Hindlimb muscle (tissue), 1 donor: ENCODE data around the gene CAMK2B. TPM values are rescaled to one million over a fixed set of nuclear protein-coding genes. Genes with fewer than 3 reads are reported as not detected.
"Not testable (repeated sequence)": the region's sequence is repeated elsewhere in the genome, so short reads cannot be mapped to it uniquely, and the experiment has no call there.

Experiments used
- DNase-seq: peaks from one replicate; pipeline ENCODE4 v3.0.0-alpha.2; 2013
- polyA plus RNA-seq: library from polyadenylated mRNA; unstranded; fragments of 120-200 nt; gene quantifications from one replicate; pipeline ENCODE4 v1.2.1, GENCODE V29; 2013; ENCODE audit not compliant: insufficient read length

CAMK2B gene
- polyA plus RNA-seq, 1 donor: 17.7 TPM

DNA sequence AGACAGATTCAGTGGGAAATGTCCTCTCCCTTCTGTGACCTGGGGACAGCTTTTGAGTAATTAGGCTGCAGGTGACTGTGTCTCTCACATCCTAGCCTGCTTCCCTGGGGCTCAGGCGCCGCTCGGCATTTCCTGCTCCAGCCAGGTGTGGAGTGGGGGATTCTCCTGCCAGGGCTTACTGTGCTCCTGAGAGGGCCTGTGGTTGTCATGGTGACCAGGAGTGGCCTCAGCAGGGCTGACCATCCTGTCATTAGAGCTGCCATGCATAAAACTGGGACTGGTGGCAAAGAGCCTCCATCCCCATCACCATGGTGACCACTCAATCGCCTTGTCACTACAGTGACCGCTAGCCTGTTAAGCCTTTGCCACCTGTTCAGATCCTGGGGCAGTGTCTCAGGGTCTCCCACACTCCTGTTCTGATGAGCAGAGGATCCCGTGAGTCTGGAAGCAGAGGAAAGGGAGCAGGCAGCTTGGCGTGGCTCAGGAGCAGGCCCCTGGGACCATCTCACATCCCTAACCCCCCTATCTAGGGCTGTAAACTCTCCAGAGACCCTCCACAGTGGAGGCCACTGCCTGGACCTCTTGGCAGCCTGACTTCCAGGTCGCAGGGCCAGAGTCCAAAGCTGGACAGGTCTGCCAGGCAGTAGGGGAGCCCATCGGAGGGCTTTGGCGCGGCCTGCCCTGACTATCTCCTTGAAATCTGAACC lies 136.0 kb downstream of the CAMK2B start, which contains the start of gene GCK:
GCK (minus strand) TSS at position 154 of the 707 bp plus-strand sequence. CDS start 486 bp downstream, outside the sequence.
- DNase-seq: no peak

DNA sequence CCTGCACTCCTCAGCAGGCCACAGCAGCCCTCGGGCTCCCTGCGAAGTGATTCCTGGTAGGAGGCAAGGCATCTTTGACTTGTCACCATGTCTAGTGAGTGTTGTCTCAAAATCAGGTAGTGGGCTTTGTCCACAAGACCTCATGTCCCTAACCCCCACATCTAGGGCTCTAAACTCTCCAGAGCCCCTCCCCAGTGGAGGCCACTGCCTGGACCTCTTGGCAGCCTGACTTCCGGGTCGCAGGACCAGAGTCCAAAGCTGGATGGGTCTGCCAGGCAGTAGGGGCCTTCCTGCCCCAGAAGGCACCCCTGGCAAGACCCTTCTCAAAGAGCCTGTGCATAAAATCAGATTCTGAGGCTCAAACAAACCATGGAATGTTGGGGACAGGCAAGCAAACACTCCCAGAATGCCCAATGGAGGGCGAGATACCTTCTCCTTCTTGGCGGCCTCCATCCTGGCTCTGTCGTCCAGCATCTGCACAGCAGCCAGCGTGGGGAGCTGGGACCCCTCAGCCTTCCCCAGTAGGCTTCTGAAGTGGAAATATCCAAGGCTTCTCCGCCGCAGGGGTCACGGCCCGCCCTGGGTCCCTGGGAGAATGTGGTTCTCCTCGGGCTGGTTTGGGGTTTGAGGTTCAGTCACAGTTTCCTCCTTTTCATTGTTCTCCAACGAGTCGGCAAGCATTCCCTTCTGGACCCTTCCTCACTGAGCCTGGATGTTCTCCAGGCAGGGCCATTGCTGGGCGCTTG lies 136.7 kb downstream of the CAMK2B start:
- no peak for DNase-seq

DNA sequence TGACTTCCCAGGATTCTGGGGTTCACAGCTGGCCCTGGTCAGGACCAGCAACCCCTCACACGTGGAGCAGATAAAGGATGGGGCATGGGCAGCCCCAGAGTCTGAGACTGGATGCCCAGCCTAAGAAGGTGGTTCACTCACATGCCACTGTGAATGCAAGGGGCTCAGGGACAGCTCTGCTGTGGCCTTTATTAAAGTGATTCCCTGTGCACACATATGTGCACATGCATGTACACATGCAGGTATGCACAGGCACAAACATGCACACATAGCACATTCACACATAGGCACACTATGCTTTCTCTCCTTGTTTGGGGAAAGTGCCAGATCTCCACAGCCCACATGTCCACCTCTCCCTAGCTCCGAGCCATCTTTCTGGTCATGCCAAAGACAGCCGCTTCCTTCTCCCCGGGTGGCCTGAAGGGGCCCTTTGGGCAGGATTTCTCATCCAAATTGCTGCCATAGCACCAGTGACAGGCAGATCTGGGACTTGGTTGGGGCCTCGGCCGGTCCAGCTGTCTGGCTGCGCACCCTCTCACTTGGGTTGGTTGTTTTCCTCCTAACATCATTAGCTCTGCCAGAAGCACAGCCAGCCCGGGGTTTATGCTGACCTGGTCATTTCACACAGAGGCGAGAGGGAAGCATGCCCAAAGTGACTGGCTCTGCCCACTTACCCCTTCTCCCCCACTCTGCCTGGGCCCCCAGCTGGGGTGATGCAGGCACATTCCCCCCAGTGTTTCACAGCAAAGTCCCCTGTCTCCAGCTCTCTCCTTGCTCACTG lies 137.6 kb downstream of the CAMK2B start:
- no peak for DNase-seq

DNA sequence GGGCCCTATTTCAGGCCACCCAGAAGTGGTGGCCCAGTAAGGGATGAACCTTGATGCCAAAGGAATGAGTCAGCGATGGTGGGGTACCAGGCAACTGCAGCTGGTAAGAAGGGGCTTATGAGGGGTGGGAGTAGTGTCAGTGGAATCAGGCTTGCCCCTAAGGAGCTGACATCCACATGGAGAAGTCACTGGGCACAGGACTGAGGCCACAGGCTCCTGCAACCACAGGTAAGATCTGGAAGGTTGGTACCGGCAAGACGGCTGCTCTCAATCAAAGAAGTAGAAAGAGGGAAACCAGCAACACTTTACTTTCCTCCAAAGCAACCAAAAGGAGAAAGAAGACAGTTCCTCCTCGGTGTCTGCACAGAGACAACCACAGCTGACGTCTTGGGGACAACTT lies 138.7 kb downstream of the CAMK2B start:
- DNase-seq: no peak

DNA sequence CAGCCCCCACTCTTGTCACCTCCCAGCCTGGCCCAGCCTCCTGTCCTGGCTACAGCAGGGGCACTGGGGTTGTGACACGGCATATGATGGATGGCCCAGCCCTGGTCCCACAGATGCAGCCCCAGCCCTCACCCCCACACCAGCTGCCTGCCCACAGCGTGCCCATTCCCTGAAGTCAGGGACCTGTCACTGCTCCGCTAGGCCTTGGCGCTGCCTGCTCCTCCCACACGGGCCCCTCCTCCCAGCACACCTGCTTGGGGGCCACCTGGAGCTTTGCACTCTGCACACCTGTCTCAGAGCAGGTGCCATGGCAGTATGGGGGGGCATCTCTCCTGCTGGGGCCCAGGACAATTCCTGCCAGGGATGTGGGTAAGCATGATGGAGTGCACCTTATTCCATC lies 139.7 kb downstream of the CAMK2B start:
- DNase-seq: no peak

DNA sequence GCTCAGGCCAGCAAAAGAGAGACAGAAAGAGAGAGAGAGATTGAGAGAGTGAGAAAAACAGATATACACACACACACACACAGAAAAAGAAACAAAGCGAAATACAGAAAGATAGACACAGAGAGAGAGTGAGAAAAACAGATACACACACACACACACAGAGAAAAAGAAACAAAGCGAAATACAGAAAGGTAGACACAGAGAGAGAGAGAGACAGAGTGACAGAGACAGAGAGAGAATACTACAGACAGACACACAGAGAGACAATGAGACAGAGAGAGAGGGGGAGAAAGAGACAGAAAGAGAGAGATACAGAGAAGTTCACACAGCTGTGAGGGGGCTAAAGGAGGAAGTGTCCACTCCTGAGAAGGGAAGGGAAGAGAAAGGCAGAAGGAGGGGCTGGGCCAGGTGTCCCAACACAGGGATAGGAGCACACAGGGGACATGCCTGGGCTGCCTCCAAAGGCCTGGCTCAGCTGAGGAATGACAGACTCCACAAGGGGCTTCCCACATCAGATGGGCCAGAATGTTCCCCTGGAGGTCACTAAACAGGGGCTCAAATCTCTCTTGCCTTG lies 140.4 kb downstream of the CAMK2B start:
- DNase-seq: no peak

DNA sequence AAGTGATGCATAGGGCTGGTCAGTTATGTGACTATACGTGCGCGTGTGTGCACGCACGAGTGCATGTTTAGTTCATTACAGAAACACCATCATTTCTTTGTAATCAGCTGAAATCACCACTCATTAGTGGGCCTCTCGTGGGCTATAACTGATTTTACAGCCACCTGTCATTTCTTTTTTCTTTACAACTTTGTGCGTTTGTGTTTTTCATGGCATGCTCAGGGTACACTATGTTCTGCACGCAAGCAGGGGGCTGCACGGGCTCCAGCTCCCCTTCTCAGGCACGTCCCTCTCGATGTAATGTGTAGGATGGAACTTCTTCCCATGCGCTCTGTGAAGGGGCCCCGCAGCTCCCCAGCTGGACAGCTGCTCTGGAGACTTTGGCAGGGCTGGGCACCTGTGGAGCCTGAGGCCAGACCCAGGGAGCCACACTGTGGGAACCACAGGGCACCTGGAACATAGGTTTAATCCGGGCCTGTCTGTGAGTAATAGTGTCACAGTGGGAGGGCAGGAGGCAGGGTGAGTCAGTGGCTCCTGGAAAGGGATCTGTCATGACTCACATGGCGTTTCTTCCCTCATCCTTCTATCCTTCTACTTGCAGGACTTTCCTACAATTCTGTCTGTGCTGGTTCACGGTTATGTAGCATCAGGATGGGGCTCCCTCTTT lies 141.1 kb downstream of the CAMK2B start:
- DNase-seq: no peak

DNA sequence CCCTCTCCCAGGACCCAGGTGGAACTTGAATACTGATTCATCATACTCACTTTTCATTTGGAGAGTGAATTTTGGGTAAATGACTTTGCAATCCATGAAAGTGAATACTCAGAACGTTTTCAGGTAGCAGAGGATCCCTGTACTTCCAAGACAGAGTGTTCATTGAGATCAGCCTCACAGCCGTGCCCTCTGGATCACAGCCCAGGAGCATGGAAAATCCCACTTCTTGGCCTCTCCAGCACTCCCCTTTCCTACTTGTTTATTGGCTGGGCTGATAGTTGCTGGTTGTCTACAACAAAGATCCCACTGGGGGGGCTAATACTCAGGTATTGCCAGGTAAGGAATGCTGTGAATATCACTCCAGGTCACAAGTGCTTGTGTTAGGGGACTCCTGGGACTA lies 142.0 kb downstream of the CAMK2B start:
- no peak for DNase-seq

DNA sequence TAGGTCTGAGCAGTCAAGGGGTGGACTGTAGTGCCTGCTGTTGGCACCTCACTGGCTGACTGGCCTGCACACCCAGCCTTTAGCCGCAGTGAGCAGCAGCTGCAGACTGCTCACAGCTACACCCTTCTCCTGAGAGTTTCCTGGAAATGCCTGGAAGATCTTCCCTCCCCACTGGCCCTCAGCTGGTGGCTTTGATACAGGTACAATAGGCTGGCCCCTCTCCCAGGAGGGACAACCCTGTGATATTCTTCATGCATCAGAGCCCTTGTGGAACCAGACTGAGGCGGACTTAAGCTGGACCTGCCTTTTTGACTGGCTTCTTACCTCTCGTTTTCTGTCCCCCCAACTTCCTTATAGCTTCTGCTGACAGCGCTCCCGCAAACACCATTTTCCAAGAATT lies 142.6 kb downstream of the CAMK2B start:
- DNase-seq: no peak

DNA sequence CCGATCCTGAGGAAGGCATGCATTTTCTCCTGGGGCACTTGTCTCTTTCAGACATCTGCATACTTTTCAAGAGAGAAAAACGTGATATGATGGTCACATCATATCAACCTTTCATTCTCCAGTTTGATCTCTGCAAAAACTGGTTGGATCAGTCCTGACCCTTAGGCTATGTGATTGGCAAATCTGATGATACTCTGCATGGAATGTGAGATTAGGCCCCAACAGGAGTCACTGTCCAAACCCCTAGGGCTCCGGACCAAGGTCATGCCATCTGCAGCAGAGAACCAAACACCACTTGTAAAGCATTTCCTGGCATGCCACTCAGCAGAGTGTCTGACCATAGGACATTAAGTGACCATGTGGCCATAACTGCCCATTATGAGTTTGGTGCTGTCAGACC lies 144.8 kb downstream of the CAMK2B start:
- DNase-seq: no peak

DNA sequence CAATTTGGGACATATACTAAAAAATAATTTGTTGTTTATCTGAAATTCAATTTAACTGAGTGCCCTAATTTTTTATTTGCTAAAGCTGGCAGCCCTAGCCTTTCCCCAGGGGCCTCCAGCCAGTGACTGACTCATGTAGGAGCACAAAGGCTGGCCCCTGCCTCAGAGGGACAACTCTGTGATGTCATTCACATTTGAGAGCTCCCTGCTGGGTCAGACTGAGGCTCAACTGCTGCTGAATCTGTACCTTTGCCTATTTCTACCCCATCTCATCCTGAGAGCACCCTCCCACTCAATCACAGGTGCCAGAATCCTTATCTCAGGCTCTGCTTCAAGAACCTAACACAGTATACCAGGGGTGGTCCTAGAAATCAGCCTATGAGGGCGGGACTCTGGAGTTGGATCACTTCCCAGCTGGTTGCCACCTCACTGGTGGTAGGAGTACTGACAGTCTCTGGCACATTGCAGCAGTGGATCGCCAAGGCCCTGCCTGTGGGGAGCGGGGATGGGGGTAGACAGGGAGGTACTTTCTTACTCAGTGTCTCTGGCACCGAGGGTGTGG lies 147.7 kb downstream of the CAMK2B start:
- DNase-seq: no peak

DNA sequence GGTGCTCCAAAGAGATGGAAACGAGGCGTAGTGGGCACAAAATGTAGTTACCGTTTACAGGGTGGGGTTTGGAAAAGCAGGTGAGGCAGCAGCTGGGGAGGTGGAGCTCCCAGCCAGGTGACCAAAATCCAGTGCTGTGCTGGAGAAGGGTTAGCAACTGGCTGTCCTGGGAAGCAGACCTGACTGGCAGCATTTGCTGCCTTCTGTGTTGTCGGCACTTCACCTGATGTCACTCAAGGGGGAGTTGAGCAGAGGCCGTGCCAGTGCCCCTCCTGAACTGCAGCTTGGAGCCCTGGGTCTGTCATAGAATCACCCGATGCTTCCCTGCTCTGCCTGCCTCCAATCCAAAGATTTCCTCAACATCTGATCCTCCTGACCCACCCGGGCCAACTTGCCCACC lies 148.9 kb downstream of the CAMK2B start:
- no peak for DNase-seq

DNA sequence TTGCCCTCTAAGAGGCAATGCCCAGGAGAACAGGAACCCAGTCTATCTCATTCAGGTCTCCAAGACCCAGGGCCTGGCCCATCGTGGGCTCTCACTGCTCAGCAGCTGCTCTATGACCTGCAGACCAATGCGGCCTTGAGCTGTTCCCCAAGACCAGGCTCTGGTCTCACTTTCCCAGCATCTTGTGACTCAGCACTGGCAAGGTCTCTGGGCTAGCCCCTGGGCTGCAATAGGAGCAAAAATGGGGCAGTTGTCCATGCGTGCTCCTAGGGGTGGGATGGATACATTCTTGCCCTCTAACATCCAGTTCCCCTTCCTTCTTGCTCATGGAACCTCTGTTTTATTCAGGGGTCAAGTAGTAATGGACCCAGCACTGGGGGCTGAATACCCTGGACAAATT lies 149.7 kb downstream of the CAMK2B start:
- no peak for DNase-seq

DNA sequence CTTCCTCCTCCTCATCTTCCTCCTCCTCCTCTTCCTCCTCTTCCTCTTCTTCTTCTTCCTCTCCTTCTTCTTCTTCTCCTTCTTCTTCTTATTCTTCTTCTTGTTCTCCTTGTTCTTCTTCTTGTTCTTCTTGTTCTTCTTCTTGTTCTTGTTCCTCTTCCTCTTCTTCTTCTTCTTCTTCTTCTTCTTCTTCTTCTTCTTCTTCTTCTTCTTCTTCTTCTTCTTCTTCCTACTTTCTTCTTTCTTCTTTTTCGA lies 150.8 kb downstream of the CAMK2B start:
- DNase-seq: not testable (repeated sequence)

DNA sequence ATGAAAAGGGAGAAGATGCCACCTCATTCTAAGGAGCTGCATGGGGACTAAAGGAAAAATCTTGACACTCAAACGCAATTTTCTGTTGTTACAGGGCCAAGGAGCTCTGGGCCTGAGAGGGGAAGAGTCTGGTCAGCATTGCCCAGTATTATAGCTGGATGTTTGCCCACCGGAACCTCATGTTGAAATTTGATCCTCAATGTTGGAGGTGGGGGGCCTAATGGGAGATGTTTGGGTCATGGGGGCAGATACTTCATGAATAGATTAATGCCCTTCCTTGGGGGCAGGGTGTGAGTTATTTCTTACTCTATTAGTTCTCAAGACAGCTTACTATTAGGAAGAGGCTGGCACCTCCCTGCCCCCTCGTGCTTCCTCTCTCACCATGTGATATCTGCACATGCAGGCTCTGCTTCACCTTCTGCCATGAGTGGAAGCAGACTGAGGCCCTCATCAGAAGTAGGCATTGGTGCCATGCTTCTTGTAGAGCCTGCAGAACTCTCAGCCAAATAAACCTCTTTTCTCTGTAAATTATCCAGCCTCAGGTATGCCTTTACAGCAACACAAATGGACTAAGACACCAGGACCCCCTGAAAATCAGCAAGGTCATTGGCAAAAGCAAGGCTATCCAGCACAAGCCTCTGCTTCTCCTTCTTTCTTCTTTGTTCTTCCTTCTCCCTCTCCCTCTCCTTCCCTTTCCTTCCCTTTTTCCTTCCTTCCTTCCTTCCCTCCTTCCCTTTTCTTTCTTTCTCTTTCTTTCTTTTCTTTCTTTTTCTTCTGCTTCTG lies 151.3 kb downstream of the CAMK2B start:
- DNase-seq: no peak

DNA sequence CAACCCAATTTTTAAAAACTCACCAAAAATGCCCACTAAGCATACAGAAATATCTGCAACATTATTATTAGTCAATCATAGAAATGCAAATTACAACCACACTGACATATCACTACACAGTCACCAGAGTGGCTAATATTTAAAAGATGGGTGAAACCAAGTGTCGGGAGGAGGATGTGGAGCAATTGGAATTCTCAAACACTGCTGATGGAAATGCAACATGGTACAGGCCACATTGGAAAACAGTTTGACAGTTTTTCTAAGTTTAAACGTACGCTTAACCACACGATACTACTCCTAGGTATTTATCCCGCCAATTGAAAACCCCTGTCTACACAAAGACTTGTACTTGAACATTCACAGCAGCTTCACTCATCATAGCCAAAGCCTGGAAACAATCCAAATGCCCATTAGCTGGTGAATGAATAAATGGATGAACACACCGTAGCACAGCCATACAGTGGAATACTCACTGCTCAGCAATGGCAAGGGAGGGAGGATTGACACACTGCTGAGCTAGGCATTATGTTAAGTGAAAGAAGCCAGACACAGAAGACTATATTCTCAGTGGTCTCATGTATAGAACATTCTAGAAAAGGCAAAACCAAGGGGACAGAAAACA lies 152.5 kb downstream of the CAMK2B start:
- DNase-seq: no peak

DNA sequence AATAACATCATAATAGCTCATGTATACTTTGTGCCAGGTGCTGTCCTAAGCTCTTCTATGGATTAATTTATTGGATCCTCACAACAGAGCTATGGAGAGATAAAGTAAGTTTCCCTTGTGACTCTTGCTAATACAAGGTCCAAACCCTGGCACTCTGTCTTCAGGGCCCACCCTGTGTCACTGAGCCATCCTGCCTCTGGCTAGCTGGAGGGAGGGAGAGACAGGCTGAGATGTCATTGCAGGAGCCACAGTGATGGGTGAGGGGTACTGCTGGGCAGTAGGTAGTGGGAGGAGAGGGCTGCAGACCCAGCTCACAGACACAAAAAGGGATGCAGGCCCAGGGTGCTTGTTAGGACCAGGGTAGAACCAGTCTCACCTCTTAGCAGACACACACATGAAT lies 153.0 kb downstream of the CAMK2B start:
- DNase-seq: no peak

DNA sequence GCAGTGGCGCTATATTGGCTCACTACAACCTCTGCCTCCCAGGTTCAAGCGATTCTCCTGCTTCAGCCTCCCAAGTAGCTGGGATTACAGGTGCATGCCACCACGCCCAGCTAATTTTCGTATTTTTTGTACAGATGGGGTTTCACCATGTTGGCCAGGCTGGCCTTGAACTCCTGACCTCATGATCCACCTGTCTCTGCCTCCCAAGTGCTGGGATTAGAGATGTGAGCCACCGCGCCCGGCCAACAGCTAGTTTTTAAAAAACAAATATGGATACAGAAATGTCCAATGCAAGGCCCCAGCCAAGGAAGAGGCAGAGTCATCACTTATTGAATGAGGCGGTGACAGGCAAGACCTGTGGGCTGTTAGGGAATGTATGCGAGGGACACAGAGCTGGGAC lies 153.5 kb downstream of the CAMK2B start:
- DNase-seq: not testable (repeated sequence)

DNA sequence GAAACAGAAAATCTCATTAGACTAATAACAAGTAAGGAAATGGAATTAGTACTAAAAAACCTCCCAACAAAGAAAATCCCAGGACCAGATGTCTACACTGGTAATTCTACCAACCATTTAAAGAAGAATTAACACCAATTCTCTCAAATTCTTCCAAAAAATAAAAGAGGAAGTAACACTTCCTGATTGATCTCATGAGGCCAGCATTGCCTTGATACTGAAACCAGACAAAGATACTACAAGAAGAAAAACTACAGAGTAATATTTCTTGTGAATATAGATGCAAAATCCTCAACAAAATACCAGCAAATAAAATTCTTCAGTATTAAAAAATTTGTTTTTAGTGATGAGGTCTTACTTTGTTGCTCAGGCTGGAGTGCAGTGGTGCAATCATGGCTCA lies 157.5 kb downstream of the CAMK2B start:
- DNase-seq: no peak
